T-helper 22 cell (primary cell): Measurements from ENCODE around the gene KCNJ11.
"Not testable (repeated sequence)": the region's sequence is repeated elsewhere in the genome, so short reads cannot be mapped to it uniquely, and the experiment has no call there.

Experiments
- DNase-seq: peaks from one replicate; pipeline ENCODE4 v3.0.0-alpha.2; 2020; ENCODE audit warnings: low read depth

The KCNJ11 gene

GRCh38 chr11:17388609-17389210, at the start of gene KCNJ11:
Gene KCNJ11 (minus strand): TSS chr11:17388659. CDS start chr11:17388091, 568 bp downstream.
- no peak for DNase-seq

- no peak for DNase-seq
Measured at GRCh38 chr11:17437366-17437765, 48.9 kb upstream of the KCNJ11 start.

GRCh38 chr11:17434108-17434507, 45.6 kb upstream of the KCNJ11 start:
- DNase-seq, result no peak

- DNase-seq, result no peak
Measured at GRCh38 chr11:17432002-17432401, 43.5 kb upstream of the KCNJ11 start.

GRCh38 chr11:17431139-17431538, 42.7 kb upstream of the KCNJ11 start:
- DNase-seq, result no peak

- no peak for DNase-seq
Measured at GRCh38 chr11:17430616-17431015, 42.2 kb upstream of the KCNJ11 start.

GRCh38 chr11:17428925-17429324, 40.5 kb upstream of the KCNJ11 start:
- DNase-seq, result no peak

GRCh38 chr11:17428261-17428660, 39.8 kb upstream of the KCNJ11 start:
- no peak for DNase-seq

- DNase-seq, result not testable (repeated sequence)
Measured at GRCh38 chr11:17426233-17426632, 37.8 kb upstream of the KCNJ11 start.

GRCh38 chr11:17423533-17424310, 35.3 kb upstream of the KCNJ11 start:
- no peak for DNase-seq

GRCh38 chr11:17421781-17422180, 33.3 kb upstream of the KCNJ11 start:
- no peak for DNase-seq

GRCh38 chr11:17418444-17419081, 30.1 kb upstream of the KCNJ11 start:
- DNase-seq, result no peak

GRCh38 chr11:17416492-17416891, 28.0 kb upstream of the KCNJ11 start:
- DNase-seq, result no peak

- DNase-seq, result no peak
Measured at GRCh38 chr11:17415523-17416104, 27.2 kb upstream of the KCNJ11 start.

GRCh38 chr11:17414992-17415391, 26.5 kb upstream of the KCNJ11 start:
- DNase-seq, result no peak

GRCh38 chr11:17414317-17414737, 25.9 kb upstream of the KCNJ11 start:
- no peak for DNase-seq

GRCh38 chr11:17413414-17414316, 25.2 kb upstream of the KCNJ11 start:
- DNase-seq, result no peak

- DNase-seq, result no peak
Measured at GRCh38 chr11:17412488-17413180, 24.2 kb upstream of the KCNJ11 start.

GRCh38 chr11:17411418-17411817, 23.0 kb upstream of the KCNJ11 start:
- DNase-seq, result no peak

- no peak for DNase-seq
Measured at GRCh38 chr11:17410606-17411379, 22.3 kb upstream of the KCNJ11 start.
